GM23338 (cell line): ENCODE measurements around the gene BFAR.
"Not testable (repeated sequence)": the region's sequence is repeated elsewhere in the genome, so short reads cannot be mapped to it uniquely, and the experiment has no call there.

Experiments used
- CREB1 ChIP-seq: fragments of 250-450 bp; sonication (Bioruptor Pico); IDR thresholded peaks from 2 replicates; pipeline ENCODE4 v1.5.0; 2020; ENCODE audit warnings: low read depth, mild to moderate bottlenecking, moderate library complexity
- CTCF ChIP-seq, 2 experiments: fragments of 200-600 bp in 1 of 2; sonication (generic) in 1 of 2; conservative IDR thresholded peaks; 2 replicates each; pipeline versions ENCODE4 v1.5.1 to v1.6.1; 2016 to 2017; ENCODE audit warnings: antibody characterized with exemption in 2 of 2, low read depth in 2 of 2, mild to moderate bottlenecking in 2 of 2, moderate library complexity in 1 of 2
- EZH2 ChIP-seq: fragments of 200-600 bp; sonication (generic); IDR thresholded peaks from one replicate; pipeline ENCODE4 v1.8.0; 2017; ENCODE audit warnings: antibody characterized with exemption, mild to moderate bottlenecking, low read depth; ENCODE audit not compliant: unreplicated experiment
- EZH2phosphoT487 ChIP-seq: fragments of 200-600 bp; sonication (generic); IDR thresholded peaks from one replicate; pipeline ENCODE4 v1.8.1; 2018; ENCODE audit warnings: antibody characterized with exemption; ENCODE audit not compliant: unreplicated experiment
- JUNB ChIP-seq: IDR thresholded peaks from one replicate; pipeline ENCODE4 v1.6.1; 2016; ENCODE audit warnings: antibody characterized with exemption; ENCODE audit not compliant: unreplicated experiment
- NANOG ChIP-seq: IDR thresholded peaks from 2 replicates; pipeline ENCODE4 v1.6.1; 2016; ENCODE audit warnings: antibody characterized with exemption, borderline replicate concordance
- POLR2AphosphoS5 ChIP-seq: IDR thresholded peaks from 2 replicates; pipeline ENCODE4 v1.6.1; 2016; ENCODE audit warnings: antibody characterized with exemption, low read depth
- STAT1 ChIP-seq: IDR thresholded peaks from one replicate; pipeline ENCODE4 v1.6.1; 2016; ENCODE audit warnings: antibody characterized with exemption; ENCODE audit not compliant: unreplicated experiment
- ZNF114 ChIP-seq: fragments of 250-450 bp; sonication (Bioruptor Pico); IDR thresholded peaks from 2 replicates; pipeline ENCODE4 v1.5.0; 2020; ENCODE audit warnings: mild to moderate bottlenecking, moderate library complexity
- ZNF331 ChIP-seq: fragments of 250-450 bp; sonication (Bioruptor Pico); IDR thresholded peaks from 2 replicates; pipeline ENCODE4 v1.5.0; 2020; ENCODE audit warnings: low read depth, mild to moderate bottlenecking, moderate library complexity
- TF ChIP-seq, protein P1 (sequence below): IDR thresholded peaks from one replicate; pipeline ENCODE4 v1.6.1; 2018; ENCODE audit warnings: antibody characterized with exemption; ENCODE audit not compliant: unreplicated experiment

DNA sequence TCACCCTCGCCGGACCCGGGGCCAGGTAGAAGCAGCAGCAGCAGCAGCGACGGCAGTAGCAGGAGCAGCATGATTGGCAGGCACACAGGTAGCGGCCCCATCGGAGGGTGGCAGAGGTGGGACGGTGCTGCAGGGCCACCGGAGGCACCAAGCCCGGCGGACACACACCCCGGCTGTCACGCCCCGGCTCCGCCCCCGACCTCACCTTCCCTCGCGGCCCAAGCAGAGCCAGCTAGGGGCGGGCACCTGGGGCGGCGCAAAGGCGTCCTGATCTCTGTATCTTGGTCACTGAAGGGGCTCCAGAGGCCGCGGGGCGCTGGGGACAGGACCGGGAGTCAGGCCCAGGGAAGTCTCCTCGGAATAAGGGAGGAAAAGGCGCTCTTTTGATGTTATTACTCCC is 61.4 kb downstream of the BFAR start, which contains the start of gene PLA2G10:
- TF ChIP-seq POLR2AphosphoS5; CTCF (conservative IDR thresholded peaks at IDR 0.05; ENCODE audit: low read depth in 2 of 2); EZH2; NANOG; CREB1 (CRISPR knock-in tag); JUNB; EZH2phosphoT487; ZNF331 (CRISPR knock-in tag); ZNF114 (CRISPR knock-in tag); STAT1: not testable (repeated sequence)
- TF ChIP-seq, protein P1, sequence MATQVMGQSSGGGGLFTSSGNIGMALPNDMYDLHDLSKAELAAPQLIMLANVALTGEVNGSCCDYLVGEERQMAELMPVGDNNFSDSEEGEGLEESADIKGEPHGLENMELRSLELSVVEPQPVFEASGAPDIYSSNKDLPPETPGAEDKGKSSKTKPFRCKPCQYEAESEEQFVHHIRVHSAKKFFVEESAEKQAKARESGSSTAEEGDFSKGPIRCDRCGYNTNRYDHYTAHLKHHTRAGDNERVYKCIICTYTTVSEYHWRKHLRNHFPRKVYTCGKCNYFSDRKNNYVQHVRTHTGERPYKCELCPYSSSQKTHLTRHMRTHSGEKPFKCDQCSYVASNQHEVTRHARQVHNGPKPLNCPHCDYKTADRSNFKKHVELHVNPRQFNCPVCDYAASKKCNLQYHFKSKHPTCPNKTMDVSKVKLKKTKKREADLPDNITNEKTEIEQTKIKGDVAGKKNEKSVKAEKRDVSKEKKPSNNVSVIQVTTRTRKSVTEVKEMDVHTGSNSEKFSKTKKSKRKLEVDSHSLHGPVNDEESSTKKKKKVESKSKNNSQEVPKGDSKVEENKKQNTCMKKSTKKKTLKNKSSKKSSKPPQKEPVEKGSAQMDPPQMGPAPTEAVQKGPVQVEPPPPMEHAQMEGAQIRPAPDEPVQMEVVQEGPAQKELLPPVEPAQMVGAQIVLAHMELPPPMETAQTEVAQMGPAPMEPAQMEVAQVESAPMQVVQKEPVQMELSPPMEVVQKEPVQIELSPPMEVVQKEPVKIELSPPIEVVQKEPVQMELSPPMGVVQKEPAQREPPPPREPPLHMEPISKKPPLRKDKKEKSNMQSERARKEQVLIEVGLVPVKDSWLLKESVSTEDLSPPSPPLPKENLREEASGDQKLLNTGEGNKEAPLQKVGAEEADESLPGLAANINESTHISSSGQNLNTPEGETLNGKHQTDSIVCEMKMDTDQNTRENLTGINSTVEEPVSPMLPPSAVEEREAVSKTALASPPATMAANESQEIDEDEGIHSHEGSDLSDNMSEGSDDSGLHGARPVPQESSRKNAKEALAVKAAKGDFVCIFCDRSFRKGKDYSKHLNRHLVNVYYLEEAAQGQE = not testable (repeated sequence)
